Transverse colon (tissue), 4 donors: Measurements from ENCODE around the gene KCNQ4. TPM values are rescaled to one million over a fixed set of nuclear protein-coding genes. Genes with fewer than 3 reads are reported as not detected.
A peak's percentile ranks its signal among the peaks of the same experiment; 100 is the strongest.

Source experiments
- DNase-seq: peaks from one replicate; pipeline ENCODE4 v3.0.0-alpha.2; 2019
- H3K27ac ChIP-seq, 4 donors: fragments of 200-600 bp; sonication (generic); 2 replicates each; pipeline ENCODE4 v1.5.1; 2016 to 2018; ENCODE audit warnings: inconsistent platforms in 4 of 4
- H3K27me3 ChIP-seq: fragments of 200-600 bp; sonication (generic); 2 replicates; pipeline ENCODE4 v1.5.1; 2017; ENCODE audit warnings: inconsistent platforms
- H3K36me3 ChIP-seq, 4 donors: fragments of 200-600 bp; sonication (generic); 2 replicates each; pipeline ENCODE4 v1.5.1; 2017 to 2019; ENCODE audit warnings: inconsistent platforms in 4 of 4
- H3K4me1 ChIP-seq, 4 donors: fragments of 200-600 bp; sonication (generic); 2 replicates each; pipeline ENCODE4 v1.5.1; 2017 to 2020; ENCODE audit warnings: inconsistent platforms in 4 of 4
- H3K4me3 ChIP-seq, 4 donors: fragments of 200-600 bp; sonication (generic); 1 replicate in 1 of 4; 2 replicates in 3 of 4; pipeline versions ENCODE4 v1.5.1 to v1.6.1; 2017 to 2019; ENCODE audit warnings: inconsistent platforms in 4 of 4
- H3K9me3 ChIP-seq, 2 donors: fragments of 200-600 bp; sonication (generic); 2 replicates each; pipeline ENCODE4 v1.5.1; 2017 to 2019; ENCODE audit warnings: inconsistent platforms in 2 of 2
- CTCF ChIP-seq, 5 experiments: fragments of 200-600 bp in 3 of 5; fragments of 450-650 bp in 2 of 5; sonication (generic) in 3 of 5; IDR thresholded peaks; 1 replicate in 2 of 5; 2 replicates in 3 of 5; pipeline ENCODE4 v1.5.1; 2016 to 2017; ENCODE audit warnings: antibody characterized with exemption in 5 of 5, inconsistent platforms in 3 of 5, mild to moderate bottlenecking in 2 of 5, moderate library complexity in 1 of 5
- EP300 ChIP-seq: sonication (generic); formaldehyde crosslinking; IDR thresholded peaks from one replicate; pipeline ENCODE4 v1.6.1; 2017; ENCODE audit warnings: antibody characterized with exemption, low read depth
- POLR2A ChIP-seq: fragments of 450-650 bp; IDR thresholded peaks from one replicate; pipeline ENCODE4 v1.6.1; 2016; ENCODE audit warnings: antibody characterized with exemption, mild to moderate bottlenecking, moderate library complexity
- POLR2AphosphoS5 ChIP-seq, 3 donors: sonication (generic); formaldehyde crosslinking; IDR thresholded peaks; one replicate each; pipeline ENCODE4 v1.6.1; 2016; ENCODE audit warnings: antibody characterized with exemption in 3 of 3
- WGBS, 2 donors: methylation state at CpG; one replicate each; pipeline ENCODE4 v1.1.5; 2018; ENCODE audit warnings: low coverage in 1 of 2; 5-methylcytosine and 5-hydroxymethylcytosine counted together
- in situ Hi-C, 4 donors: fragments of 200-750 bp; cut with MboI; loops; one replicate each; pipeline versions ENCODE4 v1.15.0 to v1.15.1; 2017; ENCODE audit warnings: low sequenced_read_pairs in 3 of 4, low pct_ligation_motif_present in 1 of 4, low pct_unique_long_range_greater_than_20kb in 1 of 4
- intact Hi-C: fragments of 100-400 bp; cut with DNase I; formaldehyde crosslinking; loops from one replicate; pipeline ENCODE4 v1.15.1; 2023; ENCODE audit warnings: low total_unique reads
- total RNA-seq, 4 donors: library from RNA; depleted of rRNA; stranded (reverse); fragments of >200 nt; gene quantifications; one replicate each; pipeline ENCODE4 v1.1.0, GENCODE V29; 2016

Gene KCNQ4
- total RNA-seq, 4 donors from 2014 or later = 3.1 to 33.7 (median 3.6) TPM

- no peak for DNase-seq
- no peaks in the 10 kb centered on the region for H3K27me3 ChIP-seq
- intact Hi-C loops = no loop called here
- peaks cover 0 to 63% (median 19%) of the 10 kb centered on the region in 4 donors for H3K36me3 ChIP-seq
- TF ChIP-seq POLR2AphosphoS5 (IDR thresholded peaks at IDR 0.05) = no peak
- in situ Hi-C loops = no loop called here
- no peak overlapping the region for H3K4me3 ChIP-seq
- H3K4me1 ChIP-seq = peaks cover 0 to 31% (median 12%) of the 10 kb centered on the region in 4 donors
- H3K9me3 ChIP-seq = no peaks in the 10 kb centered on the region
- no peak overlapping the region for H3K27ac ChIP-seq
- WGBS, 2 donors = 75 to 79% methylated on average over 4 of the region's 4 CpGs
Measured at GRCh38 chr1:40751802-40752201, 31.8 kb upstream of the KCNQ4 start.

- peaks cover 0 to 27% (median 10%) of the 10 kb centered on the region in 4 donors for H3K4me1 ChIP-seq
- no peak for TF ChIP-seq CTCF (IDR thresholded peaks at IDR 0.05)
- TF ChIP-seq EP300 = no peak
- TF ChIP-seq POLR2A = no peak
- TF ChIP-seq POLR2AphosphoS5 (IDR thresholded peaks at IDR 0.05) = no peak
- WGBS, 2 donors = 82 to 88% methylated on average over 8 of the region's 8 CpGs
- H3K4me3 ChIP-seq = no peak overlapping the region
- DNase-seq = no peak
- in situ Hi-C loops = no loop called here
- peaks cover 0 to 54% (median 16%) of the 10 kb centered on the region in 4 donors for H3K36me3 ChIP-seq
- H3K27me3 ChIP-seq = no peaks in the 10 kb centered on the region
- intact Hi-C loops = no loop called here
- H3K9me3 ChIP-seq = no peaks in the 10 kb centered on the region
- no peak overlapping the region for H3K27ac ChIP-seq
Measured at GRCh38 chr1:40753142-40753882, 30.3 kb upstream of the KCNQ4 start.

- H3K36me3 ChIP-seq = peaks cover 0 to 53% (median 17%) of the 10 kb centered on the region in 4 donors
- H3K27ac ChIP-seq = peak overlapping the region in 2 of 4 donors; percentile 7 to 23
- H3K4me3 ChIP-seq = no peak overlapping the region
- intact Hi-C loops = no loop called here
- in situ Hi-C loops = no loop called here
- 84% methylated on average over 8 of the region's 8 CpGs; no CpG with 5 or more reads in 1 of the 2 donors for WGBS, 2 donors
- H3K4me1 ChIP-seq = peaks cover 0 to 18% (median 7%) of the 10 kb centered on the region in 4 donors
- no peaks in the 10 kb centered on the region for H3K27me3 ChIP-seq
- DNase-seq = no peak
- TF ChIP-seq POLR2AphosphoS5 (IDR thresholded peaks at IDR 0.05) (peak in 1 of 3 donors; percentile 7), CTCF (IDR thresholded peaks at IDR 0.05) (no peak)
- H3K9me3 ChIP-seq = no peaks in the 10 kb centered on the region
Measured at GRCh38 chr1:40754201-40754600, 29.4 kb upstream of the KCNQ4 start.

GRCh38 chr1:40755067-40755466 lies 28.5 kb upstream of the KCNQ4 start:
- DNase-seq = no peak
- Histone ChIP-seq H3K27ac (peak overlapping the region in 2 of 4 donors; percentile 7 to 23), H3K27me3 (no peaks in the 10 kb centered on the region), H3K4me1 (peaks cover 0 to 9% (median 3%) of the 10 kb centered on the region in 4 donors), H3K4me3 (no peak overlapping the region), H3K9me3 (no peaks in the 10 kb centered on the region), H3K36me3 (peaks cover 0 to 57% (median 20%) of the 10 kb centered on the region in 4 donors)
- TF ChIP-seq POLR2A (no peak), CTCF (IDR thresholded peaks at IDR 0.05) (no peak), EP300 (no peak), POLR2AphosphoS5 (IDR thresholded peaks at IDR 0.05) (no peak)
- in situ Hi-C loops (no loop called here), intact Hi-C loops (no loop called here)
- WGBS, 2 donors = 86 to 92% methylated on average over 2 to 4 of the region's 4 CpGs
